ENCODE results near the gene LSAMP.

The LSAMP gene

DNA sequence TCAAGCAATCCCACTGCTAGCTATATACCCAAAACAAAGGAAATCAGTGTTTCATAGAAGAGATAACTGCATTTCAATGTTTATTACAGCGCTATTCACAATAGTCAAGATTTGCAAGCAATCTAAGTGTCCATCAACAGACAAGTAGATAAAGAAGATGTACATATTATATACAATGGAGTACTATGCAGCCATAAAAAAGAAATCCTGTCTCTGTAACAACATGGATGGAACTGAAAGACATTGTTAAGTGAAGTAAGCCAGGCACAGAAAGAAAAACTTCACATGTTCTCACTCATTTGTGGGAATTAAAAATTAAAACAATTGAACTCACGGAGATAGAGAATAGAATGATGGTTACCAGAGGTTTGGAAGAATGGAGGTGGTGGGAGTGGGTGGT is 89.2 kb downstream of the LSAMP start:
- TF ChIP-seq, protein P1, sequence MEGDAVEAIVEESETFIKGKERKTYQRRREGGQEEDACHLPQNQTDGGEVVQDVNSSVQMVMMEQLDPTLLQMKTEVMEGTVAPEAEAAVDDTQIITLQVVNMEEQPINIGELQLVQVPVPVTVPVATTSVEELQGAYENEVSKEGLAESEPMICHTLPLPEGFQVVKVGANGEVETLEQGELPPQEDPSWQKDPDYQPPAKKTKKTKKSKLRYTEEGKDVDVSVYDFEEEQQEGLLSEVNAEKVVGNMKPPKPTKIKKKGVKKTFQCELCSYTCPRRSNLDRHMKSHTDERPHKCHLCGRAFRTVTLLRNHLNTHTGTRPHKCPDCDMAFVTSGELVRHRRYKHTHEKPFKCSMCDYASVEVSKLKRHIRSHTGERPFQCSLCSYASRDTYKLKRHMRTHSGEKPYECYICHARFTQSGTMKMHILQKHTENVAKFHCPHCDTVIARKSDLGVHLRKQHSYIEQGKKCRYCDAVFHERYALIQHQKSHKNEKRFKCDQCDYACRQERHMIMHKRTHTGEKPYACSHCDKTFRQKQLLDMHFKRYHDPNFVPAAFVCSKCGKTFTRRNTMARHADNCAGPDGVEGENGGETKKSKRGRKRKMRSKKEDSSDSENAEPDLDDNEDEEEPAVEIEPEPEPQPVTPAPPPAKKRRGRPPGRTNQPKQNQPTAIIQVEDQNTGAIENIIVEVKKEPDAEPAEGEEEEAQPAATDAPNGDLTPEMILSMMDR (IDR thresholded peaks at IDR 0.05; ENCODE audit: insufficient read depth, low read length, missing control alignments), result no peak
- CTCF ChIA-PET, result no interaction called here
- POLR2A ChIA-PET, result no interaction called here
- H3K4me3 ChIP-seq (ENCODE audit: low read depth, low read length), result no peak overlapping the region
- no peak for DNase-seq (ENCODE audit: low read depth, low spot score)

DNA sequence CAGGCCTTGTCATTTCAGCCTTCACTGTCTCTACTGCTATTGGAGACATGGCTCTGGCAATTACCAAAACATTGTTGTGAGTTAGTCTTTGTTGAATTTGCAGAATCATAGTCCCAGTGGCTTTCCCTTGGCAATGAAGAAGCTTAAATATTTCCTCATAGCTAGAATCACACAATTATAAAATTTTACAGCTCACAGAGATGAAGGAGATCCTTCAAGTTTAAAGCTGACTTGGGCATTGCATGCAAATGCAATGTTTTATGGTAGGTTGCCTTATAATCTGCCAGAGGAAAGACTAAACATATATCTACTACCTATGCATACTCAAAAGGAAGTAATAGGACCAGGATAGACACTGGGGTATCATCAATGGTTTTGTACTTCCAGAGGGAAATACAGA is 90.9 kb downstream of the LSAMP start:
- TF ChIP-seq, protein P1 (IDR thresholded peaks at IDR 0.05; ENCODE audit: insufficient read depth, low read length, missing control alignments), result no peak
- CTCF ChIA-PET, result no interaction called here
- POLR2A ChIA-PET, result no interaction called here
- no peak overlapping the region for H3K4me3 ChIP-seq (ENCODE audit: low read depth, low read length)
- DNase-seq (ENCODE audit: low read depth, low spot score), result no peak

DNA sequence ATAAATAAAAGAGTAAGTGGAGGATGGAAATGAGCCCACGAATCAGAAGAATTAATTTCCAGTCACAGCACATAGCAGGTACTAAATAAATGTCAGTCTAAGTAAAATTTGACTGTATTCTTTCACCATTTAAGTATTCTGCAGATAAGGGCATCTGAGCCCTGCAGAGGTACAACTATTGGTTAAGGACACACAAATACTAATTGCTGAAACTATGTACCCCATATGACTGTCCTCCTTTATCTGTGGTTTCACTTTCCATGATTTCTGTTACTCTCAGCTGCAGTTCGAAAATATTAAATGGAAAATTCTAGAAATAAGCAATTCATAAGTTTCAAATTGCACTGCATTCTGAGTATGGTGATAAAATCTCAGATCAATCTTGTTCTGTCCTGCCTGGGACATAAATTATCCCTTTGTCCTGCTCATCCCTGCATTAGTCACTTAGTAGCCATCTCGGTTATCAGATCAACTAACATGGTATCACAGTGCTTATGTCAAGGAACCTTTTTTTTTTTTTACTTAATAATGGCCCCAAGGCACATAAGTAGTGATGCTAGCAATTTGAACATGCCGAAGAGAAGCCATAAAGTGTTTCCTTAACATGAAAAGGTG is 95.1 kb downstream of the LSAMP start:
- no peak for DNase-seq (ENCODE audit: low read depth, low spot score)
- POLR2A ChIA-PET, result no interaction called here
- no peak overlapping the region for H3K4me3 ChIP-seq (ENCODE audit: low read depth, low read length)
- CTCF ChIA-PET, result no interaction called here
- TF ChIP-seq, protein P1 (IDR thresholded peaks at IDR 0.05; ENCODE audit: insufficient read depth, low read length, missing control alignments), result no peak

DNA sequence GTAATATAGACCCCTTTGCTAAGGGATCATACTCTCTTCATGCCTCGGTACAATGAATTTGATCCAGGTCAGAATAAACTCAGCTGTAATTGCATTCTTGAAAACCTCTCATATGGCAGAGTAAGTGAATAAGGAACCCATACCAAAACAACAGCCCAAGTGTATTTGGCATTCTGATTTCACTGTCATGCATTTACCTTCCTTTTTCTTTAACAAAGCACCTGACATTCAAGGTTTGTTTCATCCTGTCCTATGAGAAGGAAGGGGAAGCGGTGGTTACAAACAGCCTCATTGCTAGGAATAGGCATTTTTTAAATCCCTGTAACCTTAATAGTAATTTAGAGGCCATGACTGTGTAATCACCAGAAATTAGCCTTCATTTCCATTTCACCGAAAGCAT is 97.1 kb downstream of the LSAMP start:
- ChIA-PET CTCF (interaction anchor here (1.0 kb wide), 1 partner anchor 10 kb away, joined by 3 read pairs; no protein-coding TSS in a partner anchor), POLR2A (no interaction called here)
- DNase-seq (ENCODE audit: low read depth, low spot score), result no peak
- TF ChIP-seq, protein P1 (IDR thresholded peaks at IDR 0.05; ENCODE audit: insufficient read depth, low read length, missing control alignments), result no peak
- H3K4me3 ChIP-seq (ENCODE audit: low read depth, low read length), result no peak overlapping the region

DNA sequence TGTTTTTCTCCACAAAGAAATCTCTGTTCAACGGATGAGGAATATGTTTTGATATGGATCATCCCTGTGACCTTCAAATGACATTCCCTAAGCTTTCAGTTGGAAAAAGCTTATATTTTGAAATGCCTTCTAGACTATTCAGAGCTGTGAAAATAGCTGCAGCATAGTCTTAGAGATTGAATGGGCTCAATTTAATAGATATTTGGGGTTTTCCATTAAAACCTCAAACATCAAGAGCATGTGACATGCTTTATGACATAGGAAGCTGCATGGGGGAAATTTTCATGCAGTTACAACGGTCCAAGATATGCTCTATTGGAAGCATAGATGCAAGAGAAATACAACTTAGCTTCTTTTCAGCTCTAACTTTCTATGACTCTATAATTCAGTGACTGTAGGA is 102.8 kb downstream of the LSAMP start:
- CTCF ChIA-PET, result interaction anchor here (0.7 kb wide), 1 partner anchor 1964 kb away, joined by 3 read pairs; no protein-coding TSS in a partner anchor
- no peak for DNase-seq (ENCODE audit: low read depth, low spot score)
- POLR2A ChIA-PET, result no interaction called here
- H3K4me3 ChIP-seq (ENCODE audit: low read depth, low read length), result no peak overlapping the region
- TF ChIP-seq, protein P1 (IDR thresholded peaks at IDR 0.05; ENCODE audit: insufficient read depth, low read length, missing control alignments), result no peak

DNA sequence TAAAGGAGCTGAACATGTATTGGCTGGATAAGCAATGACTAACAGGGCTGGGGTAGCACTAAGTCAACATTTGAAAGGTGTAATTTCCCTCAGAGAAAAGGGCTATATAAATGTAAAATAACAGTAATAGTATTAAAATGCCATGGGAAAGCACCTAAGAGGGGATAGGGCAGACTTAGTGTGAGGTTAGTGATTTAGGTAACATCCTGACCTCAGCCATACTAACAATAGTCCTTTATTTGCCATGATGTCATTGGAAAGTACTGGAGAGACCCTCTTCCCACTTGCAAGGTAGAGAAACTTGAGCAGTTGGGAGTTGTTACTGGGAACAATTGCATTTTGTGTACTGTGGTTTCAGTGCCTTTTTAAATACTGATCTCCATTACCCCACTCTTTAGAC is 103.4 kb downstream of the LSAMP start:
- TF ChIP-seq, protein P1 (IDR thresholded peaks at IDR 0.05; ENCODE audit: insufficient read depth, low read length, missing control alignments), result no peak

More for the DNA sequence above, 103.4 kb downstream of the LSAMP start:
- ChIA-PET POLR2A (no interaction called here), CTCF (interaction anchor here (1.8 kb wide), 1 partner anchor 11 kb away, joined by 4 read pairs; no protein-coding TSS in a partner anchor)
- DNase-seq (ENCODE audit: low read depth, low spot score), result no peak
- H3K4me3 ChIP-seq (ENCODE audit: low read depth, low read length), result no peak overlapping the region
